Measurements from ENCODE around the gene ABCG1. TPM values are rescaled to one million over a fixed set of nuclear protein-coding genes. Genes with fewer than 3 reads are reported as not detected.

ABCG1 gene
- polyA plus RNA-seq, 4 donors, result 9.0 to 10.2 (median 9.4) TPM

- DNase-seq (ENCODE audit: low read depth in 4 of 4, low spot score in 2 of 4), result no peak
These were observed 11.7 kb downstream of the ABCG1 start for GRCh38 chr21:42230636-42231035.

- DNase-seq (ENCODE audit: low read depth in 4 of 4, low spot score in 2 of 4), result no peak
These were observed 12.8 kb downstream of the ABCG1 start for GRCh38 chr21:42231756-42232155.

GRCh38 chr21:42232176-42232825 is 13.4 kb downstream of the ABCG1 start:
- DNase-seq (ENCODE audit: low read depth in 4 of 4, low spot score in 2 of 4), result no peak

- DNase-seq (ENCODE audit: low read depth in 4 of 4, low spot score in 2 of 4), result no peak
These were observed 14.4 kb downstream of the ABCG1 start for GRCh38 chr21:42233067-42233961.

GRCh38 chr21:42234041-42234440 is 15.1 kb downstream of the ABCG1 start:
- DNase-seq (ENCODE audit: low read depth in 4 of 4, low spot score in 2 of 4), result no peak

- no peak for DNase-seq (ENCODE audit: low read depth in 4 of 4, low spot score in 2 of 4)
These were observed 15.7 kb downstream of the ABCG1 start for GRCh38 chr21:42234464-42235241.

GRCh38 chr21:42235593-42235992 is 16.7 kb downstream of the ABCG1 start:
- DNase-seq (ENCODE audit: low read depth in 4 of 4, low spot score in 2 of 4), result no peak

GRCh38 chr21:42236014-42236413 is 17.1 kb downstream of the ABCG1 start:
- DNase-seq (ENCODE audit: low read depth in 4 of 4, low spot score in 2 of 4), result no peak

- no peak for DNase-seq (ENCODE audit: low read depth in 4 of 4, low spot score in 2 of 4)
These were observed 17.8 kb downstream of the ABCG1 start for GRCh38 chr21:42236693-42237092.

GRCh38 chr21:42237161-42237560 is 18.2 kb downstream of the ABCG1 start:
- DNase-seq (ENCODE audit: low read depth in 4 of 4, low spot score in 2 of 4), result no peak

- no peak for DNase-seq (ENCODE audit: low read depth in 4 of 4, low spot score in 2 of 4)
These were observed 18.6 kb downstream of the ABCG1 start for GRCh38 chr21:42237577-42237976.

GRCh38 chr21:42238185-42238934 is 19.4 kb downstream of the ABCG1 start:
- DNase-seq (ENCODE audit: low read depth in 4 of 4, low spot score in 2 of 4), result no peak

GRCh38 chr21:42239556-42239955 is 20.6 kb downstream of the ABCG1 start:
- DNase-seq (ENCODE audit: low read depth in 4 of 4, low spot score in 2 of 4), result no peak

GRCh38 chr21:42239973-42240372 is 21.0 kb downstream of the ABCG1 start:
- DNase-seq (ENCODE audit: low read depth in 4 of 4, low spot score in 2 of 4), result no peak

- DNase-seq (ENCODE audit: low read depth in 4 of 4, low spot score in 2 of 4), result no peak
These were observed 23.7 kb downstream of the ABCG1 start for GRCh38 chr21:42242611-42243010.

GRCh38 chr21:42243026-42243425 is 24.1 kb downstream of the ABCG1 start:
- DNase-seq (ENCODE audit: low read depth in 4 of 4, low spot score in 2 of 4), result no peak

GRCh38 chr21:42245331-42246193 is 26.6 kb downstream of the ABCG1 start:
- no peak for DNase-seq (ENCODE audit: low read depth in 4 of 4, low spot score in 2 of 4)

GRCh38 chr21:42247716-42248115 is 28.8 kb downstream of the ABCG1 start:
- DNase-seq (ENCODE audit: low read depth in 4 of 4, low spot score in 2 of 4), result no peak

GRCh38 chr21:42248241-42248640 is 29.3 kb downstream of the ABCG1 start:
- no peak for DNase-seq (ENCODE audit: low read depth in 4 of 4, low spot score in 2 of 4)
